GM18873 (cell line): ENCODE data around the gene CASKIN1.

ENCODE experiments used
- ATAC-seq: cut with Tn5 transposase; IDR thresholded peaks from one replicate; pipeline ENCODE4 v1.9.1; 2021; ENCODE audit warnings: mild to moderate bottlenecking, moderate library complexity, moderate number of reproducible peaks; ENCODE audit not compliant: unreplicated experiment, low FRiP score

The CASKIN1 gene

DNA sequence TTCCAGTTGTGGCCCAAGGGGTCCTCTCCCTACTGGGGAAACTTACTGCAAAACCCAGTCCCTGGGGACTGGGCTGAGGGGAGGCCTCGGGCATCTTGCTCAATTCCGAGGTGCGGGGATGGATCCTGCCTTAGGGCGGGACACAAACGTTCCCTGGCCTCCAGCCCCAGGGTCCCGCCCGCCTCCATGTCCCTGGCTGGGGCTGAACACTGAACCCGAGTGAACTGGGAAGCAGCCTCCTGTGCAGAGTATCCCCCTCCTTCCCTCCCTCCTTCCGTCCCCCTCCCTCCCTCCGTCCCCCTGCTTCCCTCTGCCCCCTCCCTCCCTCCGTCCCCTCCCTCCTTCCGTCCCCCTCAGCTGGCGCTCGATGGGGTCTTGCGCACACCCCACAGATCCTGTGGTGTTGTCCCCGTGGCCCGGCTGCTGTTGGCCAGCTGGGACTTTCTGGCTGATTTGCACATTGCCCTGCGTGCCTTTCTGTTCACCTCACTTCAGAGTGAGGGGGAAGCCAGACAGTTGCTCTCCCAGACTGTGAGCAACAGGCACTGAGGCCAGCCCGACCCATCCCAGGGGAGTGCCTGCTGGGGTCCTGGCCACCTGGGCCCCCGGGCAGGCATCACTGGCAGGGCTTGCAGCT, 35.4 kb downstream of the CASKIN1 start:
- ATAC-seq, result peak; percentile 53

DNA sequence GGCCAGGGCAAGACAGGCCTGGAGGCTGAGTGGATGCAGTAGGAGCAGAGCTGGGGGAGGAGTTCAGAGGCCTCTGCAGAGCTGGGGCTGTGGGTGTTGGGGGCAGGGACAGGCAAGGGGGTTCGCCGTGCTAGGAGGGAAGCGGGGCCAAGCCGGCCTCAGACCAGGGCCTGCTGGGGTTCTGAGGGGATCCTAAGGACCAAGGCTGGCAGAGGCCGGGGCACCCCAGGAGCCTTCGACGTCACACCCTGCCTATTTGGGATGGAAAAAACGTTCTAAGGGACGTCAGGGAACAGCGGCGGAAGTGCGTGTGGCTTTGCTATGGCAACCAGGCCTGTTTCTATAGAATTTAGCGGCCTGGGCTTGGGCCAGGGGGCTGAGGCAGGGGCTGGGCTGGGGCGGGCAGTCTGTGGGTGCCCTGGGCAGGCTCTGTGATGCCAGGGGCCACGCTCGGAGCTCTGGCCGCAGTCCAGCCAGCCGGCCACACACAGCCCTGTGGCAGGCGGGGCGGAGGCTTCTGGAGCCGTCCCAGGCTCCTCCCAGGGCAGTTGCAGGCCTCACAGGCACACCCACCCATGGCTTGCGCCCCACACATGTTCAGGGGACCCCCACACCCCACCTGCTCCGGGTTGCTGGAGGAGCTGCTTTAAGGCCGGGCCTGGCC, 37.1 kb downstream of the CASKIN1 start:
- no peak for ATAC-seq

DNA sequence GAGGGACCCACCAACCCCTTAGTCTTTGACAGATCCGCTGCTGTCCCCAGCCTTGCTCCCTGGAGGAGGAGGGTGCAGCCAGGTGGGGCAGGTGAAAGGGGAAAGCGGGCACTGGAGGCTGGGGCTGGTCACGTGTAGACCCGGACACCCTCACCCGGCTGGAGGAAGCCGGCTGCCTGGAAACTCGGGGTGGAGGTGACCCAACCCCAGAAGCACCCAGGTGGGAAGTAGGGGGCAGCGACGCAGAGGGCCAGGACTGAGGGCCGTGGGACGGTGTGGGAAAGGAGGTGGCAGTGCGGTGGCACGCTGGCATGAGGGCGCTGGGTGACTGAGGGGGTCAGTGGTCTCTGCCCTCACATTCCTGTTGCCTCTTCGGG, 38.2 kb downstream of the CASKIN1 start:
- no peak for ATAC-seq

DNA sequence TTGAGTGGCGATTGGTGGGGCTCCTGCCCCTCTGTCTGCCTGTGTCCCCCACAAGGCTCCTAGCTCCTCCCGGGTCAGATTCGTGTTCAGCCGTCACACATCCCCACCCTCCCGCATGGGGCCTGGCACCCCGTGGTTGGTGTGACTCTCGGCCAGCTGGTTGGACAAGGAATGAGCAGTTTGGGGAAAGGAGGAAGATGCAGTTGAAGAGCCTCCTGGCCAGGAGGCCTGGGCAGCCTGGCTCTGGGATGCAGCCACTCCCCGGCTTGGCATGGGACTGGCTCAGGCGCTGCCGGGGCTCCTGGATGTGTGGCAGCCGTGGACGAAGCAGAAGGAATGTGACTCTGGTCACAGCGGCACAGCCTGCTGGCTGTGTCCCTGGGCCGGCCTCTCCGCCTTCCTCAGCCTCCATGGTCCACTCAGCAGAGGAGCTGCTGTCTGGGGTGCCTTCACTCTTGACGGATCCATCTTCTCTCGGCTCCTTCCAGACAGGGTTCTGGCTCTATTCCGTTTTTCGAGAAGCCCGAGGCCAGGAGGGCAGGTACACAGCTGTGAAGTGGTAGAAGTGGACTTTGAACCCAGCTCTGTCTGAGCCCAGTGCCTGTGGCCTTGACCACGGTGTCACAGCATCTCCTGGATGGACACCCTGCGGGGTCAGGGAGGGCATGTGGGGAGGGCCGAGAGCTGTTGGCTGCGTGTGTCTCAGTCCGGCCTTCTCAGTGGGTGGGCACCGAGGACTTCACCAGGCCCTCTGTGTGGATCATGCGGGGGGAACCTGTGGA, 38.7 kb downstream of the CASKIN1 start:
- ATAC-seq, result no peak

DNA sequence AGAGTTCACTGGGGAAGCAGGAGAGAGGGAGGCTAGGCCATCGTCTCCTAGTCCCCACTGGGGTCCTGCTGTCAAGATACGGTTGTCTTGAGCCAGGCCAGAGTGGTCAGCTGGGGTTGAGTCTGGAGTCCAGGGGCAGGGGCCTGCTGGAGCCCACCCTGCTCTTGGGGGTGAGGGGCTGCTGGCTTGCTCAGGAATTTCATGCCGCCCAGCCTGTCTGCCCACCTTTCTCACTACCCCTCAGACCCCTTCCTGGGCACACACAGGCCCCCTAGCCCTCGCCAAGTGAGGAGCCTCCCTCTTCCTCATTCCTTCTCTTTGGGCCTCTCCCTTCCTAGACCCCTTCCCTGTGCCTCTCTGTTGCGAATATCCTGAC, 39.6 kb downstream of the CASKIN1 start:
- ATAC-seq, result no peak

DNA sequence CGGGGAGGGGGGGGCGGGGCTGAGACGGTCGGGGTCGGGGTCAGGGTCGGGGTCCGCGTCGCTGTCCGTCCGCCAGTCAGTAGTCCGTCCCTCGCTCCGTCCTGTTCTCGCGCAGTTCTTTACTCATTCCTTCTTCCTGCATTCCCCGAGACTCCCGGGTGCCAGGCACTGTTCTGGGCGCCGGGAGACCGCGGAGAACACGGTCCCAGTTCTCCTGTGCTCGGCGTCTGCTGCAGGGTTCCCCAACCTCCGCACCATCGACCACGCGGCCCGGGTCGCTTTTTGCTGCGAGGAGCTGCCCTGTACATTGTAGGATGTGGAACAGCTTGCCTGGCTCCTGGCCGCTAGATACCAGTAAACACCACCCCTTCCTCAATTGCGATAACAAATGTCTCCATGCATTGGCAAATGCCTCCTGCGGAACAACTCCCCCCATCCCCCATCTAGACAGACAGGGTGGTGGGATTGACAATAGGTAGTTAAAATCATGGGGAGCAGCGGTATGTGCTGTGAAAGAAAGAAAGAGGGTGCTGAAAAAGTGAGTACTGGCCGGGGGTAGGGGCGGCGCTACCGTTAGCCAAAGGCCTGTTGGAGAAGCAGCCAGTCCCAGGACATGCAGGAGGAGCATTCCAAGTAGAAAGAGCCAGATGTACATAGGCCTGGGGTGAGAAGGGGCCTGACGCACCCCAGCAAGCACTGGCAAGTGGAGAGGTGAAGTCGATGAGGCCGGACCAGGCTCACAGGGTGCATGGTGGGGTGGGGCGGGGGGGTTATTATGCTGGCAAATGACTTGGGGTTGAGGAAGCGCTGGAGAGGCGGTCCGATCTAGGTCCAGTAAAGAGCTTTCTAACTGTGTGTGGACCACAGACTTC, 40.2 kb downstream of the CASKIN1 start:
- ATAC-seq, result no peak

DNA sequence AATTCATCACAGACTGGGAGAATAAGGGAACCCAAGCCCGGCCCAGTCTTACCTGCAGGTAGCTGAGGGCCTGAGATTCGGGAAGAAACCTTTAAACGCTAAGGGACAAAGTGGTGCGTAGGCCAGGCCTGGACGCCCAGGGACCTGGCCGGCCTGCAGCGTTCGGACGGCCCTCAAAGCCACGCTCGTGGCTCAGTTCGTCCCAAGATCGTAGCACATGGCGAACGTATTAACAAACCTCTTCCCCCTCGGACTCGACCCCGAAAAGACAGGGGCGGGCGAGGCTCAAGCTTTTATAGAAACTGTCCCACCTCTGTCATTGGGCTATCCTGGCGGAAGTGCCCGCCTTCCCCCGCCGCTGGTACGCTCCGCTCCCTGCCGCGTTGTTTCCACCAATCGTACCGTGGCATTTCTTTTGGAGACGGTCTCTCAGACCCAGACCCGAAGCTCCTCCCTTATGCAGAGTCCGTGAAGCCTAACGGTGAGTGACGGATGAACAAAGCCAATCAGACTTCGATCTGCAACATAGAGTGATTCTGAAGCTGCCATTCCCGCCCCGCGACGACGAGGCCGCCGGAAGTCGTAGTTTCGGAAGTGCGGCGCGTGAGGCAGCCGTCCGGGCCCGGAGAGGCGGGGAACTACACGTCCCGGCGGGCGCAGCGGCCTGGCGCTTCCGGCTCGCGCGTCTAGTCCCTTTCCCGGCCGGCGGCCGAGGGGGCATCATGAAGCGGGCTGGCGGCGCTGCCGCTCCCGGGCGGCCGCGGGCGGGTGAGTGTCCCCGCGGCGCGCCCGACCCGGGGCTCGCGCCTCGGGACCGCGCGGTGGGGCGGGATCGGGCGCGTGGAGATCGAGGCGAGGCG, 41.1 kb downstream of the CASKIN1 start, which contains the start of gene TRAF7:
TRAF7 (plus strand) TSS at position 692 of the 860 bp plus-strand sequence. CDS start 8,139 bp downstream, outside the sequence.
- peak; percentile 88 for ATAC-seq

DNA sequence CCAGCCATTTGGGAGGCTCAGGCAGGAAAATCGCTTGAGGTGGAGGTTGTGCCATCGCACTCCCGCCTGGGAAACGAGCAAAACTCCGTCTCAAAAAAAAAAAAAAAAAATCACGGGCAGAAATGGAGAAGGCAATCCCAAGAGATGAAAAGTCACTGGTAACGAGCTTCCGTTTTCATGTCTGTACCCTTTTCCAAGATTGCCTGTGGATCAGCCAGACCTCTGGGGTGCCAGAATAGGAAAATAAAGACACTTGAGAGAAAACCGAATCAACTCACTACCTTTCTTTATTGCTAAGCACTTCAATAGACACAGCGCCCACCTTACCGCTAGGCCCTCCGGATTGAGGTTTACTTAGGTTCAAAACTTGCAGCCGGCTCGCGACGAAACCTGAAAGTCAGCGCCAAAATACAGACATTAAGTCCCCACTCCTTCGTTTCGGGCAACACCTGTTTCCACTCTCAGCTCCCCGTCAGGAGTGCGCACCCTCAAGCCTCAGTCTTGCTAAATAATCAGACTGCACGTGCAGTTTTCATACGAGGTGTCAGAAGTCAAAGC, 41.8 kb downstream of the CASKIN1 start:
- no peak for ATAC-seq

DNA sequence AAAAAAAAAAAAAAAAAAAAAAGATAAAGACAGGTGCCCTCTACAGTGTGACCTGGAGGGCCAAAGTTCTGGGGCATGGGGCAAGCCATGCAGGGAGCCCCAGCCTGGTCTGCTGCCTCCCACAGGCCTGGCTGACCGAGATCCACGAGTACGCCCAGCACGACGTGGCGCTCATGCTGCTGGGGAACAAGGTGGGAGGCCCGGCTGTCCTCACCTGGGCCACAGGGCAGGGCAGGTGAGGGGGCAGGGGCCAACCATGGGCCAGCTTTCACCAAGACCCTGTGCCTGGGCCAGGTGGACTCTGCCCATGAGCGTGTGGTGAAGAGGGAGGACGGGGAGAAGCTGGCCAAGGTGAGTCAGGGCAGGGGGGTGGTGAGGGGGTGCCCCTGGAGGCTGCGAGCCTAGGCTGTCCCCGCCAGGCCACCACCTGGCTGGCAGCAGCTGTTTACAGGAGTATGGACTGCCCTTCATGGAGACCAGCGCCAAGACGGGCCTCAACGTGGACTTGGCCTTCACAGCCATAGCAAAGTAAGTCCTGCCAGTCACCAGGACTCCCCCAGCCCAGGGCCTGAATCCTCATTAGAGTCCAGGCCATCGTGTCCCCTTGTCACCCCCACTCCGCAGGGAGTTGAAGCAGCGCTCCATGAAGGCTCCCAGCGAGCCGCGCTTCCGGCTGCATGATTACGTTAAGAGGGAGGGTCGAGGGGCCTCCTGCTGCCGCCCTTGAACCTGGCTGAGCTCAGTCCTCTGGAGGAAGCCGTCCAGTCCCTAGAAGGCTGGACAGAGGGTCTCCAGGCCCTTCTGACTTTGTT, 43.5 kb downstream of the CASKIN1 start:
- ATAC-seq, result no peak

DNA sequence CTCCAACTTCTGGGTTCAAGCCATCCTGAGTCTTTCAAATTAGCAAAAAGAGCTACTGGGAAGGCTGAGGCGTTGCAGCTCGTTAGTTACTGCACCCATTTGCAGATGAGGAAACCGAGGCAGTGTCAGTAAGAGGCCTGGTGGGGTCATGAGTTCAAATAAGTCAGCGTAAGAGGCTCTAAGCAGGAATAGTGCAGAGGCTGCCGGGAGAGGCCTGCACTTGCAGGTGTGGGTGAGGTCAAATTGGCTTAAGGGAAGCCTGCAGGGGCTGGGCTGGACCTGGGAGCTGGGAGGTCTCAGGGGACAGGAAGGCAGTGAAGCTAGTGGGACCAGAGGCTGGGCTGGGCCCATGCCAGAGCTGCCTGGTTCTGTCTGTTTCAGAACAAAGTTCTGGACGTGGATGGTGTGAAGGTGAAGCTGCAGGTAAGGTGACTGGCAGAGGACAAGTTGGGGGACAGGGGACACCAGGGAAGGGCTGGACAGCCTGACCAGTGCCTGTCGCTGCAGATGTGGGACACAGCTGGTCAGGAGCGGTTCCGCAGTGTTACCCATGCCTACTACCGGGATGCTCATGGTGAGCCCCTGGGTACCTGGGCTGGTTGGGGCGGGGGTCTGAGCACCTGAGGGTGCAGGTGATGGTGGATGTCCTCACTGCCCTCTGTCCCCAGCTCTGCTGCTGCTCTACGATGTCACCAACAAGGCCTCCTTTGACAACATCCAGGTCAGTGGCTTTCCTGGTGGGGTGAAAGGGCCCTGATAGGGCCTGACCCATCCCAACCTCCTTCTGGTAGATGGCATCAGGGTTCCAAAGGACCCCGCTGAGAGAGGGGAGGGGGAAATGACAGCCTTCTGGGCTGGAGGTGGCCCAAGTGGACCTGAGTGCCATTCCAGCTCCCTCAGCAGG, 45.0 kb downstream of the CASKIN1 start:
- ATAC-seq, result no peak

DNA sequence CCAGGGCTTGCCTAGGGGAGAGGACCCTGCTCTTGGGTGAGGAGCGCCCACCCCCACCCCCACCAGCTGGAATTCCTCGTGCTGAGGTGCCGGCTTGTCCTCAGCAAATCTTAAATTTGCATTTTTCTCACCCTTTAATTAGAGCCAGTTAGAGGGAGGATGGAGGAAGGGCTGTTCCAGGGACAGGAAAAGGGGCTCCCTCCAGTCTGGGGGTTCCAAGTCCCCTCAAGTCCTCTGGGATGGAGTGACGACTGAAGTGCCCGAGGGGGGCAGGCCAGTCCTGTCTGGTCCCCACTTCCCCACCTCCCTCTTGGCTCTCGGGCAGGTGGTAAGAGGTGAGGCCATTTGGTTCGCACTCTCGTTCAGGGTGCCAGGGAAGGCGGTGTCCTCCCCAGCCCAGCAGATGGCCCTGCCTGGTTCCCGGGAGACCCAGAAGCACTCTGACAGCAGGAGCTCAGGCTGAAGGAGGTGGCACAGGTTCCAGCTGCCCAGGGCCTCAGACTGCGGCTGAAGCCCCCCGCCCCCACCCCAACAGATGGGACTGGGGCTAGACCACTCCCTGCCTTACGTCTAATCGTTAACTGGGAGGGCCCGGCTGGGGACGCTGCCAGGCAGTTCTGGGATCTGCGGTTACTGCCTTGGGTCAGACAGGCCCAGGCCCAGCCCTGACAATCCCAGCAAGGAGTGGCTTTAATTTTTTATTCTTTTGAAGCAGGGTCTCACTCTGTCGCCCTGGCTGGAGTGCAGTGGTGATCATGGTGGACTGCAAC, 45.8 kb downstream of the CASKIN1 start:
- no peak for ATAC-seq

DNA sequence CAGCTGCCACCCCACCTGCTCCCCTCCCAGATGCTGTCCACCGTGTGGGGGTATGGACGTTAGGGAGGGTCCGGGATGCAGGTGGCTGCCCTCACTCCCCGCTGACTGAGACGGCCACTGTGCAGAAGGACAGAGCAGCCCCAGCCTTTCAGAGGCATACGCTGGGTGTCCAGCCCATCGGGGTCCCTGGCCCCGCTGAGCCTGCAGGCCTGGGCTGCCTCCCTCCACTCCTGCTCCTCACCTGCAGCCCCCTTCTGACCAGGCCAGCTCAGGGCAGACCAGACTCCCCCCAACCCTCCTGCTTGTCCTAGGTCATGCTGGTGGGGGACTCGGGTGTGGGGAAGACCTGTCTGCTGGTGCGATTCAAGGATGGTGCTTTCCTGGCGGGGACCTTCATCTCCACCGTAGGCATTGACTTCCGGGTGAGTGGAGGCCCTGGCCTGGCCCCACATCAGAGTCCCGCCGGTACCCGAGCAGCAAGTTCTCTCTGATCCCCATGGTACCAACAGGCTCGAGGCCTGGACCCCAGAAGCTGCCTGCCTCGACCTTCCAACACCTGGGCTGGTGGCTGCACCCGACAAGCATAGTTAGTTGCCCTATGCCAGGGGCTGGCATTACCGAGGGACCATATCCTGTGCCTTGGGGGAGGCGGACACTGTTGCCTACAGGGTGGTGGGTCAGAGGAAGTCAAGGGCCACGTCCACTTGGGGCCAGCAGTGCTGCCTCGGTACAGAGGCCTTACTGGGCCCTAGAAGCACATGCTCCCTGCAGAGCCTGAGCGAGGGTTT, 46.6 kb downstream of the CASKIN1 start:
- ATAC-seq, result no peak

DNA sequence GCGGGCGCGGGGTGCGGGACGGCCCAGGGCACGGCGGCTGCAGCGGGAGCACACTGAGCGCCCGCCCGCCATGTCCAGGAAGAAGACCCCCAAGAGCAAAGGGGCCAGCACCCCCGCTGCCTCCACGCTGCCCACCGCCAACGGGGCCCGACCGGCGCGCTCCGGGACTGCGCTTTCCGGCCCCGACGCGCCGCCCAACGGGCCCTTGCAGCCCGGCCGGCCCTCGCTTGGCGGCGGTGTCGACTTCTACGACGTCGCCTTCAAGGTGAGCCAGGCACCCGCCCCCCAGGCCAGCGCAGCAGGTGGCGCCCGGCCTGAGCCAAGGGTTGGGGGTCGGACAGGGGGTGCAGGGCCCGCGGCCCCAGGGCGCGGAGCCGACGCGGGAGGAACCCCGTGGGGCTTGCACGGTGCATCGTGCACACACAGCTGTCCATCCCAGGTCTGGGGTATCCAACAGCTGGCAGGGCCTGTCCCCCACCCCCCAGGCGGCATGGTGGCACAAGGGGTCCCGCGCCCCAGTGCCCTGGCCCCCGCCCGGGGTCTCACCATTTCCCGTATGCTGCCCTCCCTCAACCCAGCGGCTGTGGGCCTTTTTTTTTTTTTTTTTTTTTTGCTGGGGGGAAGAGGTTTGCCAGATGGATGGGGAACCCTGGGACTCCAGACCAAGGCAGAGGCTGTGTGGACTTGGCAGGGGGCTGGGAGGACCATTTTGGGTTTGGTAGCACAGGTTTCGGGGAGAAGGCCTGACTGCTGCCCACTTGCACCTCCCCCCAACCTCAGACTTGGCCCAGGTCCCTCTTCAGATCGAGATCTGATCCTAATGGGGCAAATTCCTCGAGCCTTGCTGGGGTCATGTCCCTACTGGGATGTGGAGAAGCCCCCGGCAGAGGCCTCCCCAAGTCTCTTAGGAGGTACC, 47.4 kb downstream of the CASKIN1 start:
- no peak for ATAC-seq

DNA sequence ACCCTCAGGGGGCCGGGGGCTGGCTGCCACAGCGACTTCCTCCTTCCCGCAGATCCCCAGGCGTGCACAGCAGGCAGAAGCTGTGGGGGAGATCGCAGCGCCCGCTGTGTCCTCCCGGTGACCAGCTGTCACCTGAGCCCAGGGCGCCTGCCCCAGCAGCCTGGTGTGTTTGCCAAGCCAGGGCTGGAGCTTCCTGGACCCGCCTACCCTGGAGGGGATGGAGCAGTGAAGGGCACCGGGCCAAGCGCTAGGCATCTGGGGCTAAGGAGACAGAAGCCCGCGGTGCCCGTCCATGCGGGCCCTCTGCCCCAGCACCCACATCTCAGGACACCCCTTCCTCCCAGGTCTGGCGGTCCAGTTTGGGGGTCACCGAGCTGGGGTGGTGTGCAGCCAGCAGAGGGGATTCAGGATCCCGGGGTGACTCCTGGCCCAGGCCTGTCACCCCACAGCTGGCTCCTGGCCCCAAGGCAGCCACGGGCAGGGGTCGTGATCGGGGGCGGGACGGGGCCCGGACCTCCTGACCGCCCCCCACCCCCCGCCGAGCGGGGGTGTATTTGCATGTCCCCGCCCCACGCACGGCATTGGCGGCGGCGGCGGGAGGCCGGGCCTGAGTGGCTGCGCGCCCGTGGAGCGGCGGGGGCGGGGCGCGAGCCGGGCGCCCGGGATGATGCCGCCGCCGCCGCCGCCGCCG, 48.3 kb downstream of the CASKIN1 start, which contains the start of gene RAB26:
RAB26 (plus strand) TSS at position 645 of the 691 bp plus-strand sequence. CDS start 159 bp downstream, outside the sequence.
- no peak for ATAC-seq
